Measurements from ENCODE around the gene MFGE8.

The MFGE8 gene

DNA sequence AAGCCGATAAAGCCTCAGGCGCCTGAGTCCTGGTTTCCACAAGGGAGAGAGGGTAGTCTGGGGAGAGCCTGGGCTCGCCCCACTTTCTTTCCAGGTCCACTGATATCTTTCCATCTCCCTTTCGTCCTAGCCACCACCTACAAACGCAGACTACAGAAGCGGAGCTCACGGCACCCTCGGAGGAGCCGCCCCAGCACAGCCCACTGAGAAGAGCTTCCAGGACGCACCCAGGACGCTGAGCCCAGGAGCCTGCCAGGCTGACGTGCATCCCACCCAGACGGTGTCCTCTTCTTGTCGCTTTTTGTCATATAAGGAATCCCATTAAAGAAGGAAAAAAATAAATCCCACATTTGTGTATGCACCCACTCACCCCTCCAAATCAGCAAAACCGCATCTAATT lies 38.9 kb downstream of the MFGE8 start:
- no peak for DNase-seq (ENCODE audit: low spot score)

DNA sequence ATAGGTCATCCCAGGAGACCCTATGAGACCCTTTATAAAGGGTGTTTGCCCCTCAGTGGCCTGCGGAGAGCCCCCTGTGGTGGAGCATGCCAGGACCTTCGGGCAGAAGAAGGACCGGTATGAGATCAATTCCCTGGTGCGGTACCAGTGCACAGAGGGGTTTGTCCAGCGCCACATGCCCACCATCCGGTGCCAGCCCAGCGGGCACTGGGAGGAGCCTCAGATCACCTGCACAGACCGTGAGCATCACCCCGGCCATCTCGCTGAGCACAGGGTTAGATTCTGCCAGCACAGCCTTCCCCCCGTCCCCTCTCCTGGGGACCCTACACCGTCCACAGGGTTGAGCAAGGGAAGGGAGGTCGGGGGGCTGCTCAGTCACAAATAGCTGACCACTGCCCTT lies 39.4 kb downstream of the MFGE8 start:
- no peak for DNase-seq (ENCODE audit: low spot score)

DNA sequence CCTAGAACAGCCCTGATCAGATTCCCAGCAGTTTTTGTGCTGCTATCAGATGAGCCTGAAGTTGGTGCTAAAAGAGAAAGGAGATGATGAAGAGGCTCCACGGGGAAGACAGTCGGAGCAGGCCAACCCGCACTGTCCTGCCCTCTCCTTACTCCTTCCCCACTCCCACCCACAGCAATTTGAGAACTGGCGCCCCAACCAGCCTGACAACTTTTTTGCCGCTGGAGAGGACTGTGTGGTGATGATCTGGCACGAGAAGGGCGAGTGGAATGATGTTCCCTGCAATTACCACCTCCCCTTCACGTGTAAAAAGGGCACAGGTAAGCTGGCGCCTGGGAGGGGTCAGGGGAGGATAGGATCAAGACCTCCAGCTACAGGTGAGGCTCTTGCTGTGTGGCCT lies 40.5 kb downstream of the MFGE8 start:
- DNase-seq (ENCODE audit: low spot score) = no peak

DNA sequence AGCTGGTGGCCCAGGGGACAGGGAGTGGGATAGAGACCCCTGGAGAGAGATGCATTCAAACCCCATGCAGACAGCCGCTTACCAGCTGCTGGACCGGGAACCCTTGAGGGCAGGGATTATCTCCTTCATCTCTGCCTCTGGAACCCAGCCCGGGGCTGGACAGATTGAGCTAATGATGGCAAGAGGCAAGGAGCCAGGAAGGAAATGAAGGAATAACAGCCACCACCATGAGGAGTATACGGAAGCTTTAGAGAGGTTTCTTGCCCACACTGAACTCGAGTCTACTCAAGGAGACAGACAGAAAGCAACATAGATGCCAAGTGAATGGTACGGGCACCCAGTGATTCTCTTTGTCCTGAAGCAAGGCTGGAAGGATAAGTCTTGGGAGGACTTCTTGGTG lies 41.1 kb downstream of the MFGE8 start:
- no peak for DNase-seq (ENCODE audit: low spot score)

DNA sequence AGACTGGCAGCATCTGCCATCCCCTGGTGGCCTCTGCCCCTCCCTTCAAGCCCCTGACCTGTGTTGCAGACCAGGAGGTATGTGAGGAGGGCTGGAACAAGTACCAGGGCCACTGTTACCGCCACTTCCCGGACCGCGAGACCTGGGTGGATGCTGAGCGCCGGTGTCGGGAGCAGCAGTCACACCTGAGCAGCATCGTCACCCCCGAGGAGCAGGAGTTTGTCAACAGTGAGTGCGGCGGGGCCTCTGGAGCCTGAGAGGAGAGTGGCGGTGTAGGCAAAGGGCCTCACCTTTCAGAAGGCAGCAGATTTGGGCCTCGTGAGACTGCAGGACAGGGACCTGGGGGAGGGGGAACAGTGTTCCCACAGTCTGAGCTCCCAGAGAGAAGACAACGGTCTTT lies 41.9 kb downstream of the MFGE8 start:
- DNase-seq (ENCODE audit: low spot score) = no peak

DNA sequence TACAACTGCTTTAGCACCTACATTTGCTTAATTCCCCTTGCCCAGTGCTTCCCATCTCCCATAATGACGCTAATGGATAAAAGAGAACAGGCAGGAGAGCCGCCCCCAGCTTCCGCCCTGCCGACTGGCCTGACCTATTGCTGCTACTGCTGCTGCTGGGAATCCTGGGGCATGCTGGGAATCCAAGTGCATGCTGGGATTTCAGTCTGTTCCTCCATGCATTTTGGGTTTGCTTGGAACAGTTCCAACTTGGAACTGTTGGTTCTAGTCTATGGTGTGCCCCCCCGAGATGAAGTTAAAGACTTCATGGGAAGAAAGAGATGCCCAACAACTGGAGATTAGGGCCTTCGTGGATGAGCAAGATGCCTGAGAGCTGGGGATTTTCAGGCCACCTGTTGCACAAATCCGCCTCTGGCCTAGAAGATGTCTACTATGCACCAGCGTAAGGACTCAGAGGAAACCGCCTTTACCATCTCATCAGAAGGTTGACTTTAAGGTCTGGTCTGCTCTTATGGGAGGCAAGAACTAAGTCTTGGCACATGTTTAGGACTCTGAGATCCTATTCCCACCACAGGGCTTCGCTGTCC lies 46.8 kb downstream of the MFGE8 start:
- DNase-seq (ENCODE audit: low spot score) = no peak

DNA sequence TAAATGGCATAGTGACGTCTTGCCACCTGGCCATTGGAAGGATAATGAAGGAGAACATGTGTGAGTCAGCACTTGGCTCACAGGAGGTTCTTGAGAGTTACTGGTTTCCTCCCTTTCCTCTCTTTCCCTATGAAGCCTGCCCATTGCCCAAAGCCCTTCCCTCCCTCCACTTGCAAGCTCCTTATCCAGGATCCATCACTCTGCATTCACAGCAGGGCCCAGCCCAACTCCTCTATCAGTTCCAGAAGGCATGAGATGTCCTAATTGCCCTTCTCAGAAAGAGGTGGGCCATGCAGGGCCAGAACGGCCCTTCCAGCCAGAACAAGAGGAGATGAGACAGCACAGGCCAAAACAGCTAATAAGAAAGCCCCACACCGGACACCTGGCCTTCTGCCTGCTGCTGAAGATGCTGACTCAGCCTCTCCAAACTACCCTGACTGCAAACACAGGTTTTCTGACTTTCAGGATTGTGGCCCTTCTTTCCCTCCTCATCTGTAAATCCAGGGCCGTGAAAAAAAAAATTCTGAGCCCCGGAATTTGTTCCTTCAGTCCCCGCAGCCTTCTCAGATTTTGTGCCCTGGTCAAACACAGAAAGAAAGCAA lies 47.6 kb downstream of the MFGE8 start:
- no peak for DNase-seq (ENCODE audit: low spot score)

DNA sequence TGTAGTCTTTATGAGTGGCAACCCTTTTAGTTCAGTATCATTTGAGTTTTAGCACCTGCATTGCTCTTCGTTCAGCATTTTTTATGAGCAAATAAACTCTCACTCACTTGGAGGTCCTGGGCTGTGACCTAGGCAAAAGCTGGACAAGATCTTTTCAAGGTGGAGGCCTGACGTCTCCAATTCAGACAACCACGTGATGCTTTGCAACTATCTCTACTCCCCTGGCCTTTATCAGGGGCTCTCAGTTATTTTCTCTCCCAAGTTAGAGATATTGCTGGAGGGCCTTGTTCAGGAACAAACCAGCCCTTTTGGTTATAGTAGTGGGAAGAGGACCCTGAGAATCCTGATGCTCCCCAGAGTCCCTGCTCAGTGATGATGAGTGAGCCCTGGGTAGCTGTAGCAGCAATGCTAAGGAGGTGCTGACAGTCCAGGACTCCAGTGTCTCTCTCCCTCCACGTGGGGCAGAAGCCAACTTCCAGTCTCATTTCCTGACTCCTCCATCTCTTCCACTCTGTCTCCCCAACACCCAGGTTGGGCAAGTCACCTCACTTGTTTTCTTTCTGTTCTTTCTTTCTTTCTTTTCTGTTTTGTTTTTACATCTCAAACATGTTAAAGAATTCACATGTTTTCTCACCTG lies 48.2 kb downstream of the MFGE8 start:
- no peak for DNase-seq (ENCODE audit: low spot score)

DNA sequence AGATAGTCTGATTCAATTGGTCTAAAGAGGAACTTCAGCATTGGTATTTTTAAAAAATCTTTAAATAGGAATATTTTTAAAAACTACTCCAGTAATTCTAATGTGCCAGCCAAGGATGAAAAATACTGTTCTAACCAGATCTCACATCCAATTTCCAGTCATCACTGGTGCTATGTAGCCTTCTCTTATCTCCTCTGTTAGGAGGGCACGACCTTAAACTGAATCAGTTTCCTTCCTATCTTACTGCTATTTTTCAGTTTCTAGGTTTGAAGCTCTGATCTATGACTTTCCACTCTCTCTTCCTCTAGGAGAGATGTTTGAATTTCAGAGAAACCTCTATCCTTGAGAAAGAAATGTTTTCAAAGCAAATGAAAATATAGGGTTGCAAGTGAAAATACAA lies 49.8 kb downstream of the MFGE8 start:
- no peak for DNase-seq (ENCODE audit: low spot score)

DNA sequence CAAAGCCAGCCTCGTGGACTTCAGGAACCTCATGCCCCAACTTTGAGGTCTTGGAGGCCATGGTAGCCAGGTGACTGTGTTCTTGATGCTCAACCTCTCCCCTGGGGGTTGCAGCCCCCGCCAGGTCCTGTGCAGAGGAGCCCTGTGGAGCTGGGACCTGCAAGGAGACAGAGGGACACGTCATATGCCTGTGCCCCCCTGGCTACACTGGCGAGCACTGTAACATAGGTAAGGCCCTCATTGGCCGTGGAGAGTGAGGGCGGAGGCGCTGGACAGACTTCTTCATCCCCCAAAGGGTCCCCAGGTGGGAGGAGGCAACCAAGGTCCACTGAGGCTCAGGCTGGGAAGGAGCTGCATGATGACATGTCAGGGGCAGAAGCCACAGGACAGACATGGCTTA lies 53.0 kb downstream of the MFGE8 start:
- DNase-seq (ENCODE audit: low spot score) = no peak

DNA sequence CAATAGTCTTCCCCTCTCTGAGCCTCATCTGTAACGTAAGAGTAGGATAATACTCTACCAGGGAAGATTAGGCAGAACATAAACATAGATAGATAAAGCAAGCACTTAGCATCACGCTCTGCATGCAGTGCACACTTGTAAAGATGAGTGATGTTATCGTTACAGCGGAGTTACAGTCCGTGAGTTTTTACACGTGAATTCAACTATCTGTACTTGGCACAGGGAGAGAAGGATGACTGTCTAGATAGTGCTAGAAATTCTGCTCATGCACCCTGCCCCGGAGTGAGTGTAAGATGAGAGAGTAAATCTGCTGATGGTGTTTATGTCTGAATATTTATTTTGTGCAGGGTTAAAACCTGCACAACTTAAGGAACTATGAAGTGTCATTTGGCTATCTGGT lies 53.6 kb downstream of the MFGE8 start:
- DNase-seq (ENCODE audit: low spot score) = no peak

DNA sequence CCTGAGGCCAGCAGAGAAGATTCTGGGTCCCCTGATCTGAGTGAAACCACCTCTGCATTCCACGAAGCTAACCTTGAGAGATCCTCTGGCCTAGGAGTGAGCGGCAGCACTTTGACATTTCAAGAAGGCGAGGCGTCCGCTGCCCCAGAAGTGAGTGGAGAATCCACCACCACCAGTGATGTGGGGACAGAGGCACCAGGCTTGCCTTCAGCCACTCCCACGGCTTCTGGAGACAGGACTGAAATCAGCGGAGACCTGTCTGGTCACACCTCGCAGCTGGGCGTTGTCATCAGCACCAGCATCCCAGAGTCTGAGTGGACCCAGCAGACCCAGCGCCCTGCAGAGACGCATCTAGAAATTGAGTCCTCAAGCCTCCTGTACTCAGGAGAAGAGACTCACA lies 54.2 kb downstream of the MFGE8 start:
- no peak for DNase-seq (ENCODE audit: low spot score)

DNA sequence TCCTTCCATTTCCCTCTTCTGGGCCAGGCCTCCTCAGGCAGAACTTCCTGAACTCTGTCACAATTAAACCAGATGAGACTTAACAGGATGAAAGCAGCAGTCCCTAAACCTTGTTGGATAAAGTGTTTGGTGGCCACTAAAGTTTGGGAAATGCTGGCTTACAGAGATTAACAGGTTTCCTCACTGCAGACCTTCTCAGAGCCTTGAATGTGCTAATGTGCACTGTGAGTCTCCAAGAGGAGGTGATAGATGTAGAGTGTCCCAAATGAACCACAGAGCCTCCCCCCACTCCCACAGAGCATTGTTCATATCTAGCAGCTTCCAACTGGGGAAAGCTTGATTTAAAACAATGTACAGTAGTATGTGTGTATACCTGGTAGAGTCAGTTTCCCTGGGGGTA lies 60.7 kb downstream of the MFGE8 start:
- no peak for DNase-seq (ENCODE audit: low spot score)

DNA sequence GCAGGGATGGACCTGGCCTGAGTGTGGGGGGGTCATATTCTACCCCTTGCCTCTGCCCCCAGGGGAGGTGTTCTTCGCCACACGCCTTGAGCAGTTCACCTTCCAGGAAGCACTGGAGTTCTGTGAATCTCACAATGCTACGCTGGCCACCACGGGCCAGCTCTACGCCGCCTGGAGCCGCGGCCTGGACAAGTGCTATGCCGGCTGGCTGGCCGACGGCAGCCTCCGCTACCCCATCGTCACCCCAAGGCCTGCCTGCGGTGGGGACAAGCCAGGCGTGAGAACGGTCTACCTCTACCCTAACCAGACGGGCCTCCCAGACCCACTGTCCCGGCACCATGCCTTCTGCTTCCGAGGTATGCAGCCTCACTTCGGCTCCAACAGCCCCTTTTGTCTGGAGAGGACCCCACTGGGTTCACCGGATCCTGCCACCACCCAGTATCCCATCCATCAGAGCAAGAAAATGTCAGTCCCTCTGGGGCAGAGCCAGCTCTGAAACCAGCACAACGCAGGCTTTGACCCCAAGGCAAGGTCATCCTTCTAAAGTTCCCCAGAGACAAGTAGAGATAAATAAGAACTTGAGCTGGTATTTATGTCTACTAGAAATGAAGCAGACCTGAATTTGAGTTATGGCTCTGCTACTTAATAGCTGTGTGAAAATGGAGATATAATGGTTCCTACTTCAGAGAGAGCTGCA lies 63.7 kb downstream of the MFGE8 start:
- no peak for DNase-seq (ENCODE audit: low spot score)

All from left forelimb (tissue), 1 donor.